ENCODE data around the gene CLCN5. TPM values are rescaled to one million over a fixed set of nuclear protein-coding genes. Genes with fewer than 3 reads are reported as not detected.
A peak's percentile ranks its signal among the peaks of the same experiment; 100 is the strongest.

CLCN5 gene
- total RNA-seq (2014; rRNA removed; shearing (Covaris generic)) (10.5 and 13.6 TPM in 2 replicates), polyA plus RNA-seq (2016; fragmentation: Nextera tagmentation; extraction: Ambion mirVana) (3.5 and 3.7 TPM in 2 replicates)
- long read RNA-seq, partial matches to known transcripts, result 0 of 1 reads
- long read RNA-seq, other reads (novel, unspliced or antisense), result 0 of 1 reads

- Mint-ChIP-seq H3K9me3 (no peaks in the 10 kb centered on the region), H3K27ac (peak within 1 kb of the TSS; percentile 81), H3K36me3 (ENCODE audit: low read depth) (peaks cover 2% of the 10 kb centered on the region; the same call in 1 of the 3 replicates), H3K27me3 (ENCODE audit: insufficient read depth, low read depth, poor library complexity) (peaks cover 4% of the 10 kb centered on the region), H3K4me1 (peaks cover 20% of the 10 kb centered on the region), H3K4me3 (peak within 1 kb of the TSS; percentile 80)
- Histone ChIP-seq H4K20me1 (replicated peaks; ENCODE audit: insufficient read depth) (no peaks in the 10 kb centered on the region), H3K9me2 (ENCODE audit: insufficient read depth) (no peaks in the 10 kb centered on the region), H3K4me3 (peak within 1 kb of the TSS; percentile 63), H3K27ac (ENCODE audit: low read depth) (no peak within 1 kb of the TSS), H3K4me1 (ENCODE audit: insufficient read depth) (no peaks in the 10 kb centered on the region; the same call in none of the 2 replicates), H3K4me2 (peak within 1 kb of the TSS; percentile 86), H2AFZ (0 out of 2 replicates have a peak within 1 kb of the TSS, but pooled peaks have one; percentile 59), H3F3A (replicated peaks; ENCODE audit: low read depth) (no peaks in the 10 kb centered on the region), H3K79me2 (replicated peaks; ENCODE audit: insufficient read depth) (no peaks in the 10 kb centered on the region), H3K27me3 (ENCODE audit: insufficient read depth) (peaks cover 18% of the 10 kb centered on the region), H3K36me3 (ENCODE audit: insufficient read depth) (no peaks in the 10 kb centered on the region)
- no peak for TF ChIP-seq JUNB (IDR thresholded peaks at IDR 0.05; ENCODE audit: unreplicated experiment)
- TF ChIP-seq REST (IDR thresholded peaks at IDR 0.05; ENCODE audit: unreplicated experiment), result no peak
- no peak for TF ChIP-seq ZNF462 (CRISPR knock-in tag; IDR thresholded peaks at IDR 0.05)
- TF ChIP-seq STAT1 (IDR thresholded peaks at IDR 0.05; ENCODE audit: unreplicated experiment), result no peak
- TF ChIP-seq CREB1 (CRISPR knock-in tag; IDR thresholded peaks at IDR 0.05; ENCODE audit: low read depth), result no peak
- no peak for TF ChIP-seq EZH2 (IDR thresholded peaks at IDR 0.05; ENCODE audit: low read depth, unreplicated experiment)
- no peak for TF ChIP-seq NANOG (IDR thresholded peaks at IDR 0.05; ENCODE audit: borderline replicate concordance)
- no peak for TF ChIP-seq EZH2phosphoT487 (IDR thresholded peaks at IDR 0.05; ENCODE audit: unreplicated experiment)
- DNase-seq (ENCODE audit: low spot score), result peak; percentile 91
- ATAC-seq, result peak; percentile 91
These were observed at the start of gene CLCN5 for GRCh38 chrX:49922291-49923241. Gene CLCN5, plus strand, starts transcription at chrX:49922596. Its CDS starts 2,703 bp downstream, at chrX:49925299.
